SH-SY5Y (cell line): ENCODE results near the gene SPSB1.

ENCODE experiments used
- GATA2 ChIP-seq: IDR thresholded peaks from 2 replicates; pipeline ENCODE4 v1.6.1; 2011; ENCODE audit warnings: mild to moderate bottlenecking, low read depth, low read length
- GATA3 ChIP-seq: IDR thresholded peaks from 2 replicates; pipeline ENCODE4 v1.6.1; 2011; ENCODE audit warnings: low read depth, mild to moderate bottlenecking, low read length, moderate library complexity

DNA sequence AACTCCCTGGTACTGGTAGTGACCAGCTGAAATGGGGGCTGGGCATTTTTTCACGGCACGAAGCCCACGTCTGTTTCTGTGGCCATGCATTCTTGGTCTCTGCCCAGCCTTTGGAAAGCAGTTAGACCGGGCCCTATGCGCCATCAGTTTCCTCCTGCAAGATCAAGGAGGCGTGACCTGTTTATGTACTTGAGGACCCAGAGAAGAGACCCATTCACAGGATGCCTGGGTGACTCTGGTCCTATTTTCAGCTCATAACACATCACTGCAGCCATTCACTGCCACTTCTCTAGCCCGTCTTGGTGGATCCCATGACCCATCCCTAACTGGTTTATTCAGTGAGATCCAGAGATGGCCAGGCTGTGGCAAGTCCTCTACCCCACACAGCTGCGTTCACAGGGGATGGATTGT is 70.4 kb downstream of the SPSB1 start:
- no peak for TF ChIP-seq GATA3
- no peak for TF ChIP-seq GATA2
